Stomach (tissue), 9 donors: ENCODE data around the gene TMEM250. TPM values are rescaled to one million over a fixed set of nuclear protein-coding genes. Genes with fewer than 3 reads are reported as not detected.

Experiments used
- DNase-seq, 2 donors: peaks; one replicate each; pipeline versions ENCODE4 v3.0.0 to v3.0.0-alpha.2; 2013 to 2019
- H3K27ac ChIP-seq, 5 donors: fragments of 200-600 bp in 4 of 5; sonication (generic) in 4 of 5; one replicate each; pipeline ENCODE4 v1.5.1; 2013 to 2019; ENCODE audit warnings: mild to moderate bottlenecking in 1 of 5, moderate library complexity in 1 of 5
- H3K27me3 ChIP-seq, 3 donors: fragments of 200-600 bp; sonication (generic); one replicate each; pipeline ENCODE4 v1.5.1; 2017 to 2019; ENCODE audit warnings: mixed run types in 1 of 3
- H3K36me3 ChIP-seq, 4 donors: fragments of 200-600 bp; sonication (generic); 1 replicate in 3 of 4; 2 replicates in 1 of 4; pipeline ENCODE4 v1.5.1; 2016 to 2019
- H3K4me1 ChIP-seq, 4 donors: fragments of 200-600 bp; sonication (generic); one replicate each; pipeline ENCODE4 v1.5.1; 2016 to 2019
- H3K4me3 ChIP-seq, 4 donors: fragments of 200-600 bp; sonication (generic) in 3 of 4; one replicate each; pipeline ENCODE4 v1.5.1; 2016 to 2019; ENCODE audit warnings: mild to moderate bottlenecking in 1 of 4
- H3K9me3 ChIP-seq, 4 donors: fragments of 200-600 bp; sonication (generic); one replicate each; pipeline ENCODE4 v1.5.1; 2016 to 2019
- EP300 ChIP-seq: sonication (generic); formaldehyde crosslinking; IDR thresholded peaks from one replicate; pipeline ENCODE4 v1.6.1; 2017; ENCODE audit warnings: antibody characterized with exemption
- POLR2A ChIP-seq, 4 donors: fragments of 450-650 bp; IDR thresholded peaks; one replicate each; pipeline ENCODE4 v1.6.1; 2016; ENCODE audit warnings: antibody characterized with exemption in 4 of 4, control low read depth in 2 of 4, mild to moderate bottlenecking in 1 of 4, moderate library complexity in 1 of 4
- POLR2AphosphoS5 ChIP-seq, 3 donors: sonication (generic); formaldehyde crosslinking; IDR thresholded peaks; one replicate each; pipeline ENCODE4 v1.6.1; 2016; ENCODE audit warnings: antibody characterized with exemption in 3 of 3
- WGBS, 5 donors: extraction: QIAGEN DNeasy Blood & Tissue Kit in 3 of 5; methylation state at CpG; one replicate each; pipeline versions ENCODE4 v1.1.5 to v1.1.7; 2013 to 2018; 5-methylcytosine and 5-hydroxymethylcytosine counted together
- intact Hi-C: fragments of 100-400 bp; cut with DNase I; formaldehyde crosslinking; loops from one replicate; pipeline ENCODE4 v1.15.1; 2023; ENCODE audit warnings: low total_unique reads
- polyA plus RNA-seq, 3 donors: library from polyadenylated mRNA; stranded (reverse); fragments of 200-250 nt; gene quantifications; one replicate each; pipeline ENCODE4 v1.2.3, GENCODE V29; 2013
- total RNA-seq, 5 donors: library from RNA; depleted of rRNA; stranded (reverse); fragments of >200 nt; gene quantifications; one replicate each; pipeline versions ENCODE4 v1.1.0 to v1.2.3, GENCODE V29; 2014 to 2016
- TF ChIP-seq, protein P1 (sequence below), 7 experiments: fragments of 450-650 bp in 4 of 7; fragments of 200-600 bp in 3 of 7; sonication (generic) in 3 of 7; IDR thresholded peaks; one replicate each; pipeline ENCODE4 v1.5.1; 2016 to 2019; ENCODE audit warnings: antibody characterized with exemption in 7 of 7, control low read depth in 2 of 7, mild to moderate bottlenecking in 1 of 7
- donor health status: healthy with polysubstance abuse.
- donor health status: Bipolar disorder and iron deficiency.
- donor health status: healthy.

The TMEM250 gene
- total and polyA plus RNA-seq, 8 donors: 15.6 to 105 (median 22.6) TPM

DNA sequence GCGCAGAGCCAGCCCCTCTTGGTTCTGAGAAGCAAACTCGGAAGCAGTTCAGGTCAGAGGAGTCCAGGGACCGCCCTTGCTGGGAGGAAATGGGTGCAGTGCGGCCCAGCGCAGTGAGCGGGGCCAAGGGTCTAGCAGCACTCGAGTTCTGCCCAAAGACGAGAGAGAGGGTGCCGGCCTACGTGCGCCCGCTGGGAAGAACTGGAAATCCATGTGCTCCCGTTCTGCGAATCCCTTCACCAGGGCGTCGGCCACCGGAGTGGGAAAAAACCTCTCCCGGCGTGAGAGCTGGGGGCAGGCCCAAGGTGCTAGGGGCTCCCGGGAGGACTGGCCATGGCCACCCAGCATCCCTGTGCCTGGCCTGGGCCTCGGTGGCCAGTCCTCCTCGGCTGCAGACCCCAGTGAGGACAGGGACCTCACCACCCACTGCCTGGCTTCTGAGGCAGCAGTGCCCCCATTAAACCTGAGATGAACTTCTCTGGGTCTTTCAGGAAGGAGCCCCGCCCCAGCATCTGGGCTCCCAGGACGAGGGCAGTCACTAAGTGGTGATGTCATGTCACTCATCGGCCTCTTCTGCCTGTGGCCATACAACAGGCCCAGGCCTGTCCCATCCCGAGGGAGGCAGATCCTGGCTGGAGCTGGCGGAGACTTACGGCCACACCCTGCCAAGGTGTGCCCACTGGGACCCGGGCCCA, 10.6 kb downstream of the TMEM250 start:
- intact Hi-C loops: no loop called here
- DNase-seq: peak in 1 of 2 donors; percentile 57
- H3K9me3 ChIP-seq: no peaks in the 10 kb centered on the region
- WGBS, 5 donors: 65 to 78% (median 68%) methylated on average over 20 to 29 of the region's 29 CpGs
- no peaks in the 10 kb centered on the region for H3K36me3 ChIP-seq
- H3K27me3 ChIP-seq: peaks cover 0 to 12% (median 0%) of the 10 kb centered on the region in 3 donors
- H3K4me1 ChIP-seq: peaks cover 59 to 87% (median 82%) of the 10 kb centered on the region in 4 donors
- no peak for TF ChIP-seq POLR2A (IDR thresholded peaks at IDR 0.05)
- TF ChIP-seq EP300: no peak
- TF ChIP-seq, protein P1, sequence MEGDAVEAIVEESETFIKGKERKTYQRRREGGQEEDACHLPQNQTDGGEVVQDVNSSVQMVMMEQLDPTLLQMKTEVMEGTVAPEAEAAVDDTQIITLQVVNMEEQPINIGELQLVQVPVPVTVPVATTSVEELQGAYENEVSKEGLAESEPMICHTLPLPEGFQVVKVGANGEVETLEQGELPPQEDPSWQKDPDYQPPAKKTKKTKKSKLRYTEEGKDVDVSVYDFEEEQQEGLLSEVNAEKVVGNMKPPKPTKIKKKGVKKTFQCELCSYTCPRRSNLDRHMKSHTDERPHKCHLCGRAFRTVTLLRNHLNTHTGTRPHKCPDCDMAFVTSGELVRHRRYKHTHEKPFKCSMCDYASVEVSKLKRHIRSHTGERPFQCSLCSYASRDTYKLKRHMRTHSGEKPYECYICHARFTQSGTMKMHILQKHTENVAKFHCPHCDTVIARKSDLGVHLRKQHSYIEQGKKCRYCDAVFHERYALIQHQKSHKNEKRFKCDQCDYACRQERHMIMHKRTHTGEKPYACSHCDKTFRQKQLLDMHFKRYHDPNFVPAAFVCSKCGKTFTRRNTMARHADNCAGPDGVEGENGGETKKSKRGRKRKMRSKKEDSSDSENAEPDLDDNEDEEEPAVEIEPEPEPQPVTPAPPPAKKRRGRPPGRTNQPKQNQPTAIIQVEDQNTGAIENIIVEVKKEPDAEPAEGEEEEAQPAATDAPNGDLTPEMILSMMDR (IDR thresholded peaks at IDR 0.05): no peak
- no peak overlapping the region for H3K4me3 ChIP-seq
- peak overlapping the region; percentile 62 to 89 (median 83) for H3K27ac ChIP-seq

DNA sequence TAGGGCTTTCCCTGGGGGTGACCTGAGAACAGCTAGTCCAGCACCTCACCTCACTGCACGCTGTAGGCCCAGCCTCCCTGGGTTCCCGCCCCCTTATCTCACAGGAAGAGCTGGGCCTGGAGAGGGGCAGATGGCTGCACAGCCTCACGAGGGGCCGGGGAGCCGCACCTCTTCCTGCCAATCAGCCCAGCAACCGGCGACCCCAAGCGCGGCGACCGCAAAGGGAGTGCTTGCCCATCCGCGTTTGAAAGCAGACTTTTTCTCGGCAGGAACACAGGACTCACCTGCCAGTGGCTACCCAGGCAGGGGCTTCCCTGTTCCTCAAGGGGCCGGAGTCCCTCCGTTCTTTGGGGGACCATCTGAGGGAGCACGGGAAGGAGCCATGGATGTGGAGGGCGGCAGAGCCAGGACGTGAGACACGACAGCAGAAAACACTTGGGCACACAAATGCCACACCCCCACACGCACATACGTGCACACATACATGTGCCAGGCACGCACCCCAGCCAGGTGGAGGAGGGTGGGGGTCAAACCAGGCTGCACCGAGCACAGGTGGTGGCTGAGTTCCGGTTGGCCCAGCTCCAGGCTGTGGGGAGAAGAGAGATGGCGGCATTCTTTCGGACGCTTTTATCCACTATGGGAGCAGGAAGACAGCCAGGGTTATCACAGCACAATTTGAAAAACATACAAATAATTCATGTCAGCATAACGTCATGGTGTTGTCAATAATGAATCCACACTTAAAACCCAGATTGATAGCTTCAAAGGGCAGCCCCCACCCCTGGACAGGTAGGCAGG, 11.3 kb downstream of the TMEM250 start:
- TF ChIP-seq, protein P1 (IDR thresholded peaks at IDR 0.05): no peak
- peak in 1 of 3 donors; percentile 41 for TF ChIP-seq POLR2AphosphoS5 (IDR thresholded peaks at IDR 0.05)
- no peaks in the 10 kb centered on the region for H3K36me3 ChIP-seq
- no peak overlapping the region for H3K4me3 ChIP-seq
- peaks cover 0 to 13% (median 0%) of the 10 kb centered on the region in 3 donors for H3K27me3 ChIP-seq
- peak overlapping the region; percentile 62 to 89 (median 83) for H3K27ac ChIP-seq
- peak; percentile 73 to 76 for DNase-seq
- H3K9me3 ChIP-seq: no peaks in the 10 kb centered on the region
- 41 to 48% (median 45%) methylated on average over 28 to 29 of the region's 29 CpGs for WGBS, 5 donors
- intact Hi-C loops: no loop called here
- peaks cover 59 to 83% (median 80%) of the 10 kb centered on the region in 4 donors for H3K4me1 ChIP-seq

DNA sequence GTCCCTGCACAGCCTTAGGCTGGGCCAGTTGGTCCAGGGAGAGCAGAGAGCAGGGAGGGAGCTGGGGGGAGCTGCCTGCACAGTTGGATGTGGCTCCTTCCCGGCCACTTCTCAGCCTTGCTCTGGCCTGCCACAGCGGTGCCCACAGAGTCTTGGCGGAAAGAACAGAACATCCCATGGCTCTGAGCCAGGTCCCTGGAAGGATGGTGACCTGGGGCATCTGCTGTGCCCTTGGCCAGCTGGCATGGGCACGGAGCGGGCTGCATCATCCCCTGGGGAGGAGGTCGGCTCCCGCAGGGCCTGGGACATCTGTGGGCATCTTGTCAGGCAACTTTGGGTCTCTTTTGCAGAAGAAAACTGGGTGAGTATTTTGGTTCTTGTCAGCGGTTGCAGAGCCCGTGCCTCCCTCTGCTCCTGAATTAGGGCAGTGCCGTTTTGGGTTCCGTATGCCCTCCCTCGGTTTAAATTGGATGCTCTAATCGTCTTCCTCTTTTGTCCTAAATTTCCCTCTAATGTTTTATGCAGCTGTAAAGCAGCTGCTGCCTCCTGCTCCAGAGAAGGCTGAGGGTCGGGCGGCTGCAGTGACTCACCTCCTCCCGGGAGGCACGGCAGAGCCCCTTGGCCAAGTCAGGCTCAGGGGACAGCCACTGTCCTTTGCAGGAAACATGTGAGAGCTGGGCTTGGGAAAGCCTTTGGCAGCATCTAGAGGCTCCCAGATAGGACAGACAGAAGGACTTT, 13.1 kb downstream of the TMEM250 start:
- Histone ChIP-seq H3K27ac (peak overlapping the region in 4 of 5 donors; percentile 47 to 89 (median 74)), H3K27me3 (peaks cover 0 to 17% (median 0%) of the 10 kb centered on the region in 3 donors), H3K36me3 (no peaks in the 10 kb centered on the region), H3K4me1 (peaks cover 52 to 76% (median 72%) of the 10 kb centered on the region in 4 donors), H3K9me3 (no peaks in the 10 kb centered on the region), H3K4me3 (no peak overlapping the region)
- WGBS, 5 donors: 55 to 70% (median 65%) methylated on average over 11 to 17 of the region's 17 CpGs
- intact Hi-C loops: no loop called here
- DNase-seq: peak in 1 of 2 donors; percentile 67
- TF ChIP-seq, protein P1 (IDR thresholded peaks at IDR 0.05): no peak
- TF ChIP-seq EP300 (no peak), POLR2AphosphoS5 (IDR thresholded peaks at IDR 0.05) (peak in 1 of 3 donors; percentile 32), POLR2A (IDR thresholded peaks at IDR 0.05) (no peak)

DNA sequence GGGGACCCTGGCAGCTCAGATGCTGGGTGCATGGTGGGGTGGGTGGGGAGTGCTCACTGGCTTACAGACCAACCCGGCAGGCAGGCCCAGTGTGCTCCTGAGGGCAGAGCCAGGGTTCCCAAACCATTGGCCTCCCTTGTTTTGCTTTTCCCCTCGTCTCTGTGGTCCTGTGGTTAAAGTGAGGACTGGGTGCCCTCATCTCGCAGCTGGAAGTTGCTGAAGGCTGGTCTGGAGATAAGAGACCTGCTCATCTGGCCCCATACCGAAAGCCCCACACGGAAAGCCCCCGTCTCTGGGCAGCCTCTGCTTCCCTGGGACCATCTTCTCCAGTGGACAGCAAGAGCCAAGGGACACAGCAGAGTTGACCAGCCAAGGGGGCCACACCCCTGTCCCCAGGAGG, 13.8 kb downstream of the TMEM250 start:
- H3K4me3 ChIP-seq: no peak overlapping the region
- H3K27ac ChIP-seq: peak overlapping the region in 1 of 5 donors; percentile 83
- peaks cover 0 to 23% (median 0%) of the 10 kb centered on the region in 3 donors for H3K27me3 ChIP-seq
- no peaks in the 10 kb centered on the region for H3K36me3 ChIP-seq
- TF ChIP-seq POLR2A (IDR thresholded peaks at IDR 0.05) (no peak), POLR2AphosphoS5 (IDR thresholded peaks at IDR 0.05) (no peak), EP300 (no peak)
- TF ChIP-seq, protein P1 (IDR thresholded peaks at IDR 0.05): no peak
- peaks cover 46 to 72% (median 65%) of the 10 kb centered on the region in 4 donors for H3K4me1 ChIP-seq
- WGBS, 5 donors: 54 to 88% (median 76%) methylated on average over 2 to 6 of the region's 6 CpGs
- intact Hi-C loops: no loop called here
- H3K9me3 ChIP-seq: no peaks in the 10 kb centered on the region
- DNase-seq: no peak
